Measurements from ENCODE around the gene GAK. TPM values are rescaled to one million over a fixed set of nuclear protein-coding genes. Genes with fewer than 3 reads are reported as not detected.
A peak's percentile ranks its signal among the peaks of the same experiment; 100 is the strongest.

GAK gene
- total RNA-seq, 1 donor from 2014 or later: 138 TPM

DNA sequence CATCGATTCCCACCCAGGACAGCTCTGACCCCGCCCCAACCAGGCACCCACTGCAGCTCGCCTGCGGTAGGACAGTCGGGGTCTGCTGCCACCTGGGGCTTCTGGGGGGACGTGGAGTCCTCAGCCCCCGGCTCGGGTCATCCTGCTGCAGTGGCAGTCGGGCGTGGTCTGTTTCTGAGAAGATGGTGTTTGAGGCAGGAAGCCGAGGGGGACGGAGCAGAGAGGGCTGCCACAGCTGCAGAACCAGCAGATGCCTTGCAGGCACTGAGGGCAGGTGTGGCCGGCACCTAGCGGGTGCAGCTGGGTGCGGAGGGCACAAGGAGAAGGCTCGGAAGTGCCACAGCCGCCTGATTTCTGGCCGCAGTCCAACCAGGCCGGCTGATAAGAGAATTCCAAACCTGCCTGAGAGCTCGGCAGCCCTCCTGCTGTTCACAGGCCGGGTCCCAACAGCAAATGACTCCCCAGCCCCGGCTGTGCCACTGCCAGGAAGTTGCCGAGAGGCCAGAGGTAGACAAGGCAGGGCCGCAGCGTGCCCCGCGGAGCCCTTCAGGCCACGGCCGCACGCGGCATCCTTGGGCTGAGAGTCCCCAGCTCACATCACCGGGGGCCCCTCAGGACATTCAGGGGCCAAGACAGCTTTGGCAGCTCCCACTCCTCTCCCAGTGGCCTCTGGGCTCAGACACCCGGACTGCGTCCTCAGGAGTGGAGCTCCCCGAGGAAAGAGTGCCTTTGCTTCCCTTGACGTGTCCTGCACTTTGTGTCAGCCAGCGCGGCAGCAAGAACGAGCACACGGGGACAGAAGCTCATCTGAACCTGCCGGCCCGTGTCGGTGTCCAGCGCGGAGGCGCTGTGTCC is 96.7 kb downstream of the GAK start:
- peaks cover 11% of the 10 kb centered on the region for H3K9me3 ChIP-seq
- H3K36me3 ChIP-seq: no peaks in the 10 kb centered on the region
- no peaks in the 10 kb centered on the region for H3K4me1 ChIP-seq
- H3K27ac ChIP-seq: no peak overlapping the region
- no peak overlapping the region for H3K4me3 ChIP-seq
- ATAC-seq (peak; percentile 56), DNase-seq (peak; percentile 74)
- peaks cover 8% of the 10 kb centered on the region for H3K27me3 ChIP-seq
- intact Hi-C loops (cut with DNase I): no loop called here
- TF ChIP-seq, protein P1, sequence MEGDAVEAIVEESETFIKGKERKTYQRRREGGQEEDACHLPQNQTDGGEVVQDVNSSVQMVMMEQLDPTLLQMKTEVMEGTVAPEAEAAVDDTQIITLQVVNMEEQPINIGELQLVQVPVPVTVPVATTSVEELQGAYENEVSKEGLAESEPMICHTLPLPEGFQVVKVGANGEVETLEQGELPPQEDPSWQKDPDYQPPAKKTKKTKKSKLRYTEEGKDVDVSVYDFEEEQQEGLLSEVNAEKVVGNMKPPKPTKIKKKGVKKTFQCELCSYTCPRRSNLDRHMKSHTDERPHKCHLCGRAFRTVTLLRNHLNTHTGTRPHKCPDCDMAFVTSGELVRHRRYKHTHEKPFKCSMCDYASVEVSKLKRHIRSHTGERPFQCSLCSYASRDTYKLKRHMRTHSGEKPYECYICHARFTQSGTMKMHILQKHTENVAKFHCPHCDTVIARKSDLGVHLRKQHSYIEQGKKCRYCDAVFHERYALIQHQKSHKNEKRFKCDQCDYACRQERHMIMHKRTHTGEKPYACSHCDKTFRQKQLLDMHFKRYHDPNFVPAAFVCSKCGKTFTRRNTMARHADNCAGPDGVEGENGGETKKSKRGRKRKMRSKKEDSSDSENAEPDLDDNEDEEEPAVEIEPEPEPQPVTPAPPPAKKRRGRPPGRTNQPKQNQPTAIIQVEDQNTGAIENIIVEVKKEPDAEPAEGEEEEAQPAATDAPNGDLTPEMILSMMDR (IDR thresholded peaks at IDR 0.05): no peak

GRCh38 chr4:834368-835147 is 97.6 kb downstream of the GAK start:
- Histone ChIP-seq H3K27me3 (peaks cover 14% of the 10 kb centered on the region), H3K9me3 (peaks cover 11% of the 10 kb centered on the region), H3K4me1 (no peaks in the 10 kb centered on the region), H3K36me3 (no peaks in the 10 kb centered on the region), H3K27ac (no peak overlapping the region), H3K4me3 (no peak overlapping the region)
- DNase-seq (peak; percentile 57), ATAC-seq (no peak)
- TF ChIP-seq, protein P1 (IDR thresholded peaks at IDR 0.05): no peak
- intact Hi-C loops (cut with DNase I): no loop called here

DNA sequence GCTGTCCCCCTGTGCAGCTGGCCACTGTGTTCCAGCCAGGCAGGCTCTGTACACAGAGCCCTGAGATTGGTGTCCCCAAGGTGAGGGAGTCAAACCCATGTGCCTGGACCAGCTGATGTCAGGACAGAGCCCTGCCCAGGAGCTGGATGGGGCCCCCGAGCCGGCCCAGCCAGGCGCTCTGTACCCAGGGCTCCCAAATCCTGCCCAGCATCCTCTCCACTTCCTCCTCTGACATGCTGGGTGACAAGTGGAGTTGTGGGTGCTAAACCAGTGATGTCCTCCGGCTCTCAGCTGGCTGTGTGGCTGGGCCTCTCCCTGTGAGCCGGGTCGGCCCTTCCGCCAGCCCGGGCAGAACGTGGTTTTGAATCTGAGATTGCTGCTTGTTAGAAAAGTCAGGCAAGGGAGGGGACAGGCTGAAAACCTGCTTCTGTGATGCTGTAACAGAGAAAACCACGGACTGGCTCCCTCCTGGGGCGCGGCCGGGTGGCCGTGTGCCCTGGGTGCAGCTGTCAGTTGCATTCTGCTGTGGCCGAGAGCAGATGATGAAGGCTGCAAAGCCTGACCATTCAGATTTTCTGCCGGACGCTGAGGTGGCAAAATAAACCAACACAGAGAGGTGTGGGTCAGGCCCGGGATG is 98.3 kb downstream of the GAK start:
- Histone ChIP-seq H3K36me3 (no peaks in the 10 kb centered on the region), H3K27ac (no peak overlapping the region), H3K4me1 (no peaks in the 10 kb centered on the region), H3K4me3 (no peak overlapping the region), H3K27me3 (peaks cover 17% of the 10 kb centered on the region), H3K9me3 (peaks cover 11% of the 10 kb centered on the region)
- TF ChIP-seq, protein P1 (IDR thresholded peaks at IDR 0.05): no peak
- ATAC-seq (no peak), DNase-seq (peak; percentile 30)
- intact Hi-C loops (cut with DNase I): no loop called here

GRCh38 chr4:833156-833555 is 99.0 kb downstream of the GAK start:
- no peaks in the 10 kb centered on the region for H3K36me3 ChIP-seq
- TF ChIP-seq, protein P1 (IDR thresholded peaks at IDR 0.05): no peak
- H3K4me1 ChIP-seq: no peaks in the 10 kb centered on the region
- H3K27me3 ChIP-seq: peaks cover 24% of the 10 kb centered on the region
- no peak for ATAC-seq
- H3K4me3 ChIP-seq: no peak overlapping the region
- H3K9me3 ChIP-seq: peaks cover 8% of the 10 kb centered on the region
- peak; percentile 25 for DNase-seq
- intact Hi-C loops (cut with DNase I): no loop called here
- no peak overlapping the region for H3K27ac ChIP-seq

DNA sequence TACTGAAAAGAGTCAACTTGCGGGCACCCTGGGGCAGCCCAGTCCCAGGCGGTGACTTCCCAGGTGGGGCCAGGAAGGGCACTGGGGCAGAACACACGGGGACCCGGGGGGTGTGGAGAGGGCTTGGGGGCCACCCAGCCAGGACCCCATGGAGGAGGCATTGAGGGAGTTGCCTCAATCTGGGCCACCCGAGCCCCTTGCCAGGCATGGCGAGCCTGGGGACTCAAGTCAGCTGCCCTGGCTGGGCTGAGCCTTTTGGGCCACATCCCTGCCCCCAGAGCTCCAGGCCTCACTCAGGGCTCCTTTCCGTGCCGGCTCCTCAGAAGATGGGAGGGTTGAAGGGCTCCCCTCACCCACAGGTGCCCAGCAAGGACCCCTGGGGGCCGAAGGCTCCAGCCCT is 99.6 kb downstream of the GAK start:
- DNase-seq (peak; percentile 61), ATAC-seq (no peak)
- Histone ChIP-seq H3K4me3 (no peak overlapping the region), H3K4me1 (no peaks in the 10 kb centered on the region), H3K36me3 (no peaks in the 10 kb centered on the region), H3K27ac (no peak overlapping the region), H3K27me3 (peaks cover 30% of the 10 kb centered on the region), H3K9me3 (peaks cover 2% of the 10 kb centered on the region)
- TF ChIP-seq, protein P1 (IDR thresholded peaks at IDR 0.05): no peak
- intact Hi-C loops (cut with DNase I): no loop called here

Data from upper lobe of right lung (tissue), 1 donor.